Activated T-cell treated with anti-CD3 and anti-CD28 coated beads, Interleukin-2, amount 50 U/mL, for 1 hour (primary cell): ENCODE data around the gene TRPV6.

Experiments used
- DNase-seq: peaks from one replicate; pipeline ENCODE4 v3.0.0-alpha.2; 2020

The TRPV6 gene

DNA sequence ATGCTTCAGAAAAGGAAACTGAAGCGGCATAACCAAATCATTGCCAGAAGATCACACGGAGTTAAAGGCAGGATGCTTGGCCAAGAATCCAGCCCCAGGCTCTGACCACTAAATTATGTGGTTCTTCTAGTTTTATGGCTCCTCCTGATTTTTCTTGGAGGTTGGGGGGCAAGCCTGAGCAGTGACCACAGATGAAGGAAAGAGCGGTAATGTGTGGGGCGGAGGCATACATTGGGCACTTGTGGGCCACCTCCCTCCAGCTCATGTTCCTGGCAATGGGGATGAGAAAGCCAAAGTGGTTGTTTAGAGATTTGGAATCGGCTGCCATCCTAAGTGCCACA, 3.2 kb downstream of the TRPV6 start:
- DNase-seq = no peak

DNA sequence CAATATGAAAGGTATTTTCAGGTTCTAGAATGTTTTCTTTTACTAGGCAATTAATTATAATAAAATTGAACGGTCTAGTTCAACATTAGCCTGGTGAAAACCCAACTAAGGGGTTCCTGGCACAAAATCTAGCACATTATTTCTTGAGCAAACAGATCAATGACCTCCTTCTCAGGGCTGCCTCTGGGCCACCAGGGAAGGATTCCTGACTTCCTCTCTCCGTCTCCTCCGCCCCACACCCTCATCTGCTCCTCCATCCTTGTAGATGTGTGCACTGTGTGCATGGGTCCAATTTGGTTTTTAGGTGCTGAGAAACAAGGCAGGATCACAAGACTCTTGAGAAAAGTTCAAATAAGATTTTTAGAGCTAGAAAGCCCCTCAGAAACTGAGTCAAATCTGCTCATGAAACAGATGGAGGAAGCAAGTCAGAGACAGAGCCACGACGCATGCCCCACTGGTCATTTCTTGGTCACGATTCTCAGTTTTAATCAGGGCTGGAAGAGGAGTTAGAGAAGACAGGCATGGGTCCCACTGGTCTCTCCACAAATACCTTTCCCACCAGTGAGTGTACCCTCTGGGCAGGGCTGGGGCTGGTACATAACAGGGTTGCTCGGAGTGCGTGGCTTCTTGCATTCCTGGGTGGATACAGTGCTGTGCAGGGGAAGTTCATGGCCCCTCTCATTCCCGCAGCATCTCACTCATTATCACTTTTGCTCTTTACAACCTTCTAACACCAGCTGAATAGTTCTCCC, 3.8 kb downstream of the TRPV6 start:
- no peak for DNase-seq

DNA sequence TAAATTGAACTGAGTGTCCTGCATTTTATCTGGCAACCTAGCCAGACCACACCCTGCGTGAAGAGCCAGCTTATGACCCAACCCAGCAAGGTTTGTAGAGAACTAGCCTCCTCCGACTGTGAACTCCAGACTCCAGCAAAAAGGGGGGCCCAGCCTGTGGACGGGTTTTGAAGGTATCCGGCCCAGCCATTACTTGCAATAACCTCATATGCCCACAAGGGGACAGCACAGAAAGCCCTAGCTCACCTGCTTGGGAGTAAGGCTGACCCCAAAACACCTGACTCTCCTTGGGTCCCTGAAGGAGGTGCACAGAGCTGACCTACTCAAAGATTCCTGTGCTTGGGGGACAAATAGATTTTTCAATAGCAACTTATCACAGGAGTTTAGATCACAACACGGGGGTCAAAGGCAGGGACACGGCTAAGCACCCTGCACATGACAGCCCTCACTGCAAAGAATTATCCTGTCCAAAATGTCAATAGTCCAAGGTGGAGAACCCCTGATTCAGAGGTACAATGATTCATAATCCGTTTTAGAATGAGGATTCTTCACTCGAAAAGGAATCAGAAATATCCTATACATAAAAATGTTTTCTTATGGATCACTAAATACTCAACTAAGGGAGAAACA, 4.6 kb downstream of the TRPV6 start:
- DNase-seq = peak; percentile 44

DNA sequence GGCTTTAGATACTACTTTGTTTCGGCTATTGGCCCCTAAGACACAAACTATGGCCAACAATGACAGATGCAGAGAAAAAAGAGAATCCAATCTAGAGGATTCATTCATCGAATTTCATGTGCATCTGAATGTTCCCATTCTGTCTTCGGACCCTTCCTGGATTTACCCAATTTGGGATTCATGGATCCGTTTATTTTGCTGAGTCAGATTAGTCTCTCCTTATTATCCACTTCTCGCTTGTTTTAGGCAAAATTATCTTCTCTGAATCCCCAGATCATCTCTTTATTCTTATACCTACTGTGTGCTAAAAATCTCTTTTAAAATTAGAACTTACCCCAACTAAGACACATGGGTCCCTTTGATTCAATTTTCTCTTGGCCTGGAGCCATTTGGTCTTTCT, 6.5 kb downstream of the TRPV6 start:
- no peak for DNase-seq

DNA sequence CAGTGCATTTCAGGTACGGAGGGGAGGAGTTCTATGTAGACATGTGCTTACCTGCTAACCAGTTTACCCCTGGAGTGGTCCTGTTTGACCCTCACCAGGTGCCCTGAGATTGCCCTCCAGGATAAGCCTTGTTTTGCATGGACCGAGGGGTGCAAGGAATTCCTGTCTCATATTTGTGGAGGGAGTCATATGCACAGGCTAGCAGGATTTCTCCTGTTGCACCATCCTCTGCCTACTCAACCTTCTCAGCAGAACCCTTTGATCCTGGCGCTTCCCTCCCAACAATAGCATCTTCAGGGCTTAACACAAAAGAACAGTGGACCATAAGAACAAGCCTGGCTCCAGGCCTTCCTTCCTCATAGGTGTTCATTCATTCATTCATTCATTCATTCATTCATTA, 7.2 kb downstream of the TRPV6 start:
- no peak for DNase-seq

DNA sequence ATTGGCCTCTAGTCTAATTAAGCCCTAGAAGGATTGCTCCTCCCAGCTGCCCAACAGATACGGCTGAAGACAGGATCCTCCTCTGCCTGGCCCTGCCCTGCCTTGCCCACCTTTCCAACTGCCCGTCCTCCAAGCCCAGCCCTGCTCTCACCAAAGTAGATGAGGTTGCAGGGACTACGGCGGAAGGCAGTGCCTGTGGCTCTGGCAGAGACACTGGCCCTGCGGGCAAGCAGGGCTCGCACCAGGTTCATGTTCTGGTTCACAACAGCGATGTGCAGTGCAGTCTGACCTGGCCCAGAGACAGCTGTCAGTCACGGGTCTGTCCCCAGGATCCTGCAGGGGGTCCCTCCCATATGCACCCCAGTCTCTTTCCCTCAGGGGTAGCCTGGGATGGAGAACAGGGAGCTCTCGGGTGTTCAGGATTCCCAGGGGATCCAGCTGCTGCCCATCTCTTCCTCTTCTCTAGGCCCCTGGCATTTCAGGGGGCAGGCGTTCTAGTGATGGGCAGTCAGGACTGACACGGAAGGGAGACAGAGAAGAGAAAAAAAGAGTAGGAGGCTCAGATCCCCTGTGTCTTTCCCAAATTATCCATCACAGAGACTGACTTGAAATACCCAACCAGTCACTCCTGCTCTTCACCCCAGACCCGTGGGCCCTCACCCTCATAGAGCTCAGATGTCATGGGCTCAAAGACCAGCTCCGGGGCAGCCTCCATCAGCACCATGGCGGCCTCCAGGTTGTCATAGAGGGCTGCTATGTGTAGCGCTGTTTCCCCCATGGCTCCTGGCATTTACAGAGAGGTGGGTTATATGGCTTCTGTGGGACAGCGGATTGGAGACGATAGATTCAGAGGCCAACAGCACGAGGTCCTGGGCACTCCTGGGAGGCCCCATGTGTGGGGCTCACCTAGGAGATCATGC, 8.3 kb downstream of the TRPV6 start:
- DNase-seq = no peak

DNA sequence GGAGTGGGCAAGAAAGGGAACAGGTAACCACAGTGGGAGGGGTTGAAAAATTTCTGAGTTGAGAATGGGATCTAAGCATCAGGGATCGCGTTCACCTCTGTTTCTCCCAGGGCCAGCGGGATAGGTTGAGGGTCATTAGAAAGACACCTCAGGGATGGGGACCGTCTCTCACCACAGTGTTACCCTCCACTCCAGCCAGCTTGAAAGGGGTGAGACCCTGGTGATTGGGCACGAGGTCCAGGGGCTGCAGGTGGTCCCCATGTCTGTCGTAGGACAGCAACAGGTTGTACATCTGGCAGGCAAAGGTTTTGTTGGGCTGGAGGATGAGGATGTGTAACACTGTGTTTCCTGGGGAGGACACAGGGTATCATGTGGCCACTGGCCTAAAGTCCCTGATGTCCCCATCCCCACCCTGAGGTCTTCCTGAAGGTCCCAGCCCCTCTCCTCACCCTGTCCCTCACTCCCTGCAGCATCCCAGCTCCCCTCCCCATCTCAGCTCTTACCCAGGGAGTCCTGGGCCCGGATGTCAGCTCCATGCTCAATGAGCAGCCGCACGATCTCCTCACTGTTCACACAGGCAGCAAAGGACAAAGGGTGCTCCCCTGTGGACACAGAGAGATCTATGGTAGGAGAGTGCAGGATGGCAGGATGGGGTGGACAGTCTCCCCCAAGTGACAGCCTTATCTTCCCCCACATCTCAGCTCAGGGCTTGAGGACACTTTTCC, 9.1 kb downstream of the TRPV6 start:
- no peak for DNase-seq

DNA sequence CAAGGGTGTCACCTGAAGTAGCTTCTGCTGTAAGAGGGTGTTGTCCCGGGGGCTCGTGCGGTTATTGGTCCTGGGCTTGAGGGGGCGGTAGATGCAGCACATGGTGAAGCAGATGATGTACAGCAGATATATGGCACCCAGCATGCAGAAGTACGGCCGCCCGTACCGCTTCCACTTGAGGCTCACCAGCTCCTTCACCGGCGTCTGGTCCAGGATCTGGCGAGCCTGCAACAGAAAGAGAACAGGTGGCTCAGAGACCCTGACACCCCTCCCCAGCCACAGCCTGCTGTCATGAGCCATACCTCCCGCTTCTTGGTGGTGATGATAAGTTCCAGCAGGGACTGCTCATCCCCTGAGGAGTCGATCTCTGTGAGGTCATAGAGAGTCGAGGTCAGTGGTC, 10.1 kb downstream of the TRPV6 start:
- no peak for DNase-seq

DNA sequence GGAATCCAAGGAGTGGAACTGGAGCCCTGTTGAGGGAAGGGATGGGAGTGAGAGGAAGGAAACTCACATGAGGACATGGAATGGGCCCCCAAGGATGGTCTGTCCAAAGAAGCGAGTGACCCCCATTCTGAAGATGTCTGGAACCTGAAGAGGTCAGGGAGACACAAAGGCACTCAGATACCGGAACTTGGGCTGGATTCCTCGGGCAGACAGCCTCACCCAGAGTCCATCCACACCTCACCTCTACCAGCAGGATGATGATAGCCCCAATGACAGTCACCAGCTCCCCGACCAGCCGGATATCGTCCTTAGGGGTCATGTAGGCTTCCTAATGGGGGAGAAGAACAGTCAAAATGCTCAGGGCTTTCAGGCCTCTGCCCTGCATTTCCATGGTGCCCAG, 10.7 kb downstream of the TRPV6 start:
- no peak for DNase-seq

DNA sequence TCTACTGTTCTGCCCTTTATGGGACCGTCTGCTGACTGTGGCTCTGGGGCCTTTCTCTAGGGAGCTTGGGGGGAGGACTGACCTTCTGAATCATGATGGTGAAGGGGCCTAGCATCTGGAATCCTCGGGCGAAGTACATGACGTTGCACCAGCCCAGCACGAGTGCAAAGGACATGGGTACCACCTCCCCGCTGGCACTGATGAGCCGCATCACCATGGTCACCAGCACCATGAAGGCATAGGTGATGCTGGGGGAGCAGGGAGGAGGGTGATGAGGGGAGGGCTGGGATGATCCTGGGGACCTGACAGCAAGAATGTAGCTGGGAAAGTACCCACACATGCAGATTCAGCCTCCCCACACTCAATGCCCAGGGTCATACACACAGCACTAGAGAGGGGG, 11.1 kb downstream of the TRPV6 start:
- DNase-seq = no peak

DNA sequence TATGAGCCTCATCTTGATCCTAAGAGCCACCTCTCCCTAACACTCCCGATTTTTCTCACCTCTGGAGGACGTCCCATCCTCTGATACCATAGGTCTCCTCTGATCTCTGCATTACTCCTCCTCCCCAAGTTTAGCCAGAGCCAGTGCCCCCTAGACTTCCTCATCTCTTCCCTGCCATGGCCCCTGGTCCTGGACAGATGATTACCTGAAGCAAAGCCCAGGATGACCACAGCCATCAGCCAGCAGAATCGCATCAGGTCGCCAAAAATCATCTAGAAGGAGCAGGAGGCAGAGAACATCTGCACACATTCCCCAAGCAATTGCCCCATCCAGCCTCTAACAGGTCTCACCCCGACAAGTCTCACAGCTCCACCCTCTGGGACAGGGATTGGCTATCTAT, 11.7 kb downstream of the TRPV6 start:
- no peak for DNase-seq

DNA sequence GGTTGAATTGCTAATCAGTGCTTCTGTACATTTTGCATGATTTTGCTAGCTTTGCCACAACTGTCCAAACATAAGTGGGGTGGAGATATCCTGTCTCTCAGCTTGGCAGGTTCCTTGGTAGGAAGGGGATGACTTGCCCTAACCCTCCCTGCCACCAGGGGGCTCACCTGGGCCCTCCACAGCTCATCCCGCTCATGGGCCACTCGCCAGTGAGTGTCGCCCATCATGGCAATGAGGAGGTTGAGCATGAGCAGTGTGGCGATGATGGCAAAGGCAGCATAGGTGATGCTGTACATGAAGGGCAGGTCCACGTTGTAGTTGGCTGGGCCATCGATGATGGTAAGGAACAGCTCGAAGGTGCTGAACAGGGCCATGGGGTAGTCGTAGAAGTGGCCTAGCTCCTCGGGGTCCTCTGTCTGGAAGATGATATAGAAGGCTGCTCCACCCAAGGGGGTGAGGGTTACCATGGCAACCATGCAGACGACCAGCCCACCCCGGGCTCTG, 12.2 kb downstream of the TRPV6 start:
- DNase-seq = peak; percentile 35

DNA sequence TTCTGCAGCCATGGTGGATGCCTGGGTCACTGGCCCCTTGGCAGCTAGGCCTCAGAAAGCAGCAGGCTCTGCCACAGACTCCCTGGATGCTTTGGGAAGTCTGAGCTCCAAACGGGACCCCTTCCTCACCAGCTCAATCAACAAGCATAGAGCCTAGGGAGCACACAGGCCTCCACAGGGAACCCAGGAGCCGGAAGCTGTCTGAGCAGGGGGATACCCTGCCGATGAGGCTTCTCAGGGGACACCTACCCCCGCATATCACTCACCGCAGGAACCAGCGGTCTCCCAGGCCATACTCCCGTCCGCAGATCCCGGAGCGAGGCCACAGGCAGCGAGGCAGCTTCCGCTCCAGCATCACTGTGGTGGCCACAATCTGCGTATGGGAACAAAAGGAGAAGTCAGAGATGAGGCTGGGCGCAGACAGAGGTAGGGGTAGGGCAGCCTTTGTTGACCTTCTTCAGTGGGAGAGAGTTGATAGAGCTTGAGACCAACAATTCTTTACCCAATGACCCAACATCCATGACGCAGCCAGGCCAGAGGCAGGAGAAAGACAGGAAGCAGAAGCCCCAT, 13.4 kb downstream of the TRPV6 start:
- no peak for DNase-seq

DNA sequence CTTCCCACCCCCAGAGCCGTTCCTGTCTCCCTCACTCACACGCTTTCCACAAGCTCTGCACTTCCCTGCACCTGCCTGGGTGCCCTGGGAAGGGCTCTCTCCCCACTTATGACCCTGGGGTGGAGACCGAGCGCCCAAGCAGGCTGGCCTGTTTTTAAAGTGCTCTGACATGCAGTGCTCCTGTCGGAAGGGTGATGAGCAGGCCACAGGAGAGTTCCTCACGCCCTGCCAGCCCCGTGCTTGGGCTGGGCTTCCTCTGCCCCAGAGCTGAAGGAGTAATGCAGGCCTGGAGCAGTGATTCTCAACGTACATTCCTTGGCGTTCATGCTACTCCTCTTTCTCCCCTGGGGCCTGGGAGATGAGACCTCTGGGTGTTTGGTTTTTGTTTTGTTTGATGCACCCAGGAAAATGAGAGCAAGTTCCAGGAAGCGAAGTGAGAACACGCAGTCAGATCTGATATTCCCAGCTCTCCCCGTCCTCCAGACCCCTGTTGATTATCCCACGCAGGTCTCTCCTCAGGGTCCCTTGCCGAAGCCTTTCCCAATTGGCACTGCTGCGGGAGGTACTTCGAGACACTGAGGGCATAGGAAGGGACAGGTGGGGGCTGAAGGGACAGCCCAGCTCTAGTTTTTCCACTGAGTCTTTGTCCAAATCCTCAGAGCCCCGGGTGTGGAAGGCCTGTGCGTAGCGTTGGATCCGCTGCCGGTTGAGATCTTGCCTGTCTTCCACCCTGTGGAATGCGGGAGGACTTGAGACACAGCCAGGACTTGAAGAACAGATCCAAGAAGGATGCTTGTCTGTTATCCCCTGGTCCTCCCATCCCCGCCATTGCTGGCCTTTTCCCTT, 14.1 kb downstream of the TRPV6 start:
- no peak for DNase-seq

DNA sequence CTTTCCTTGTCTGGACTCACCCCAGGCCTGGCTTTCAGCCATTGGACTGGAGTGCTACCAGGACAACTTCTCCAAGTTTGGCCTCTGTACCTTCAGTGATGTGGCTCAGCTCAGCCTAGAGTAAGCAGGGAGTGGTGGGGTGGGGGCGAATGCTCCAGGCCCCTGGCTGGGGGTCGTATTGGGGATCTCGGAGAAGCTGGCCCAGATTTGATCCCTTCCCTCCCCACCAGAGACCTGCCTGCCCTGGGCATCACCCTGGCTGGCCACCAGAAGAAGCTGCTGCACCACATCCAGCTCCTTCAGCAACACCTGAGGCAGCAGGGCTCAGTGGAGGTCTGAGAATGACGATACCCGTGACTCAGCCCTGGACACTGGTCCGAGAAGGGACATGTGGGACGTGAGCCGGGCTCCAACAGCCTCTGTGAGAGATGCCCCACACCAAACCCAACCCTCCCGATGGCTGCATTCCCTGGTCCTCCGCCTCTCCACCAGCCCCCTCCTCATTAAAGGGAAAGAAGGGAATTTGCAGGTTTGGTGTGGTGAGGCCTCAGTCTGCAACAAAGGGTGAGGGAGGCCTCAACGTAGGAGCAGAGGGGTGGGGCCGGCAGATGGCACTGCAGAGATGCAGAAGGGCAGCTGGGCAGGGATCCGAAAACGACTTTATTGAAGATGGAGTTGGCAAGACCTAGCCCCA, 14.8 kb downstream of the TRPV6 start:
- no peak for DNase-seq

DNA sequence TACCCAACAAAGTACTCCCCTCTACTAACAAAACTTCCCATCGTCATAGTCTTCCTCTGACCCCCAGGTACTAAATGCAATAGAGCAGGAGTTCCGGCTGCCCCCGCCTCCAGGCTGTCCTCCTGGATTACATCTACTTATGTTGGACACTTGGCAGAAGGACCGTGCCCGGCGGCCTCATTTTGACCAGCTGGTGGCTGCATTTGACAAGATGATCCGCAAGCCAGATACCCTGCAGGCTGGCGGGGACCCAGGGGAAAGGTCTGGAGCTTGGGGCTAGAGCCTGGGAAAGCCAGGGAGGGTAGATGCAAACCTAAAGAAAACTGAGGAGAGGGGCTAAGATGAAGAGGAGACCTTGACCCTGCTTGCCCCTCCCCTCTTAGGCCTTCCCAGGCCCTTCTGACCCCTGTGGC, 15.4 kb downstream of the TRPV6 start:
- no peak for DNase-seq

DNA sequence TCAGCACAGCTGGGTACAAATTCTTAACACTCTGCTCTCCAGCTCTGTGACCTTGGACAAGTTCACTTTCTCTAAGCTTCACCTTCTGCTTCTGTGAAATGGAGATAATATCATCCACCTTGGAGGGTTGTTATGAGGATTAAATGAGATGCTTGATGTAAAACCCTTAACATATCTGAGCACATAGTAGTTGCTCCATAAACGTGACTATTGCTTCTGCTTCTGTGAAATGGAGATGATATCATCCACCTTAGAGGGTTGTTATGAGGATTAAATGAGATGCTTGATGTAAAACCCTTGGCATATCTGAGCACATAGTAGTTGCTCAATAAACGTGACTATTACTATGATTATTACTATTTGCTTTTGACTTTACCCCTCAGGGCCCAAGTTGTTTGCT, 16.1 kb downstream of the TRPV6 start:
- no peak for DNase-seq

DNA sequence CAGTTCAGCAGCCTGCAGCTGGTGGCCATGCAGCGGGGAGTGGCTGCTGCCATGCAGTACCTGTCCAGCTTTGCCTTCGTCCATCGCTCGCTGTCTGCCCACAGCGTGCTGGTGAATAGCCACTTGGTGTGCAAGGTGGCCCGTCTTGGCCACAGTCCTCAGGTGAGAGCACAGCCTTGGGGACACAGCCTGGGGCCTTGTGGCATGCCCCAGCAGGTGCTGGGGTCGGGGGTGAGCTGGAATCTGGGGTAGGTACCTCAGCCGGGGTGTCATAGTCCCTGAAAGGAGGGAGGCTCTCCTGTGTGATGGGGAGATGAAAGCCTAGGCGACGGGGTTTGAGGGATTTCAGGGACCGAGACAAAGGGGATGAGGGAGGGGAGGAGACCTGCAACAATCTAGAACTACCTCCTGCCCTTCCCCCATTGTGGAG, 16.5 kb downstream of the TRPV6 start:
- DNase-seq = no peak

DNA sequence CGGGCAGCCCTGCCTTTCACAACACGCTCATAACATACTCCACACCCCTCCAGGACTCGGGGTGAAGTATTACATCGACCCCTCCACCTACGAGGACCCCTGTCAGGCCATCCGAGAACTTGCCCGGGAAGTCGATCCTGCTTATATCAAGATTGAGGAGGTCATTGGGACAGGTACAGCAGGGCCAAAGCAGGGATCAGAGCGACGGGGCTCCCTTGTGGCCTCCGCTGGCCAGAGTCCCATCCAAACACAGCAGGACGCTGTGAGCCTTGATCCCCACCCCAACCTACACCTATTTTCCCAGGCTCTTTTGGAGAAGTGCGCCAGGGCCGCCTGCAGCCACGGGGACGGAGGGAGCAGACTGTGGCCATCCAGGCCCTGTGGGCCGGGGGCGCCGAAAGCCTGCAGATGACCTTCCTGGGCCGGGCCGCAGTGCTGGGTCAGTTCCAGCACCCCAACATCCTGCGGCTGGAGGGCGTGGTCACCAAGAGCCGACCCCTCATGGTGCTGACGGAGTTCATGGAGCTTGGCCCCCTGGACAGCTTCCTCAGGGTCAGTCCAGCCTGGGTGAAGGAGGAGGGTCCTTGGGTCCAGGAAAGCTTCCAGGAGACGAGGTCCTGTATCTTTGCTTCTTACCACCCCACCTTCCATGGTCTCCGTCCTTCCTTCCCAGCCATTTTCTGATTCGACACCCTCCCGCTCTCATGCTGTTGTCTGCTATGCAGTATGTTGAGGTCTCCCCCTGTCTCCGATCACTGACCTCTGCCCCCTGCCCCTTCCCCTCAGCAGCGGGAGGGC, 17.2 kb downstream of the TRPV6 start:
- no peak for DNase-seq
